HCT116 (cell line): ENCODE data around the gene GRAMD4. TPM values are rescaled to one million over a fixed set of nuclear protein-coding genes. Genes with fewer than 3 reads are reported as not detected.

Experiments
- ATAC-seq: fragments of 200-7000 bp; cut with Tn5 transposase; 2 replicates; pipeline ENCODE4 v1.9.1; 2020; ENCODE audit warnings: mild to moderate bottlenecking, moderate library complexity
- BruUV-seq: library from RNA; stranded (reverse); fragments of 400-500 nt; replicated peaks from 2 replicates; lab custom pipeline; 2021; lab: Mats Ljungman, UMichigan
- CTCF ChIA-PET: fragments of 300-600 bp; sonication (Branson Sonifier 250); formaldehyde crosslinking; loops from one replicate; lab custom pipeline; 2021; ENCODE audit warnings: antibody characterized with exemption; lab: Charles Lee
- POLR2A ChIA-PET: fragments of 300-600, 350-600 bp; sonication (Branson Sonifier 250); formaldehyde crosslinking; loops from one replicate; lab custom pipeline; 2021; ENCODE audit warnings: antibody characterized with exemption; lab: Charles Lee
- RAD21 ChIA-PET, 2 experiments: fragments of 300-600 bp; sonication (Branson Sonifier 250); formaldehyde crosslinking; loops; one replicate each; lab custom pipeline; 2023; ENCODE audit warnings: low total read pairs in 2 of 2; ENCODE audit not compliant: uncharacterized antibody in 2 of 2, unreplicated experiment in 2 of 2, low non-redundant PET in 1 of 2; lab: Charles Lee
- DNase-seq: peaks from one replicate; pipeline ENCODE4 v3.0.0-alpha.2; 2010; ENCODE audit warnings: low read depth, low spot score
- H2AFZ ChIP-seq: fragments of 200-600 bp; shearing (Covaris generic), sonication (generic); 2 replicates; pipeline ENCODE4 v1.6.1; 2017; ENCODE audit warnings: low read depth, mixed run types, mixed read lengths, antibody characterized with exemption, low read length; ENCODE audit not compliant: poor library complexity, severe bottlenecking
- H3K27ac ChIP-seq: 2 replicates; pipeline ENCODE4 v1.5.1; 2012; ENCODE audit warnings: low read depth, low read length
- H3K27me3 ChIP-seq: fragments of 200-600 bp; sonication (generic); 2 replicates; pipeline ENCODE4 v1.6.1; 2016; ENCODE audit warnings: mixed run types, low read length, mixed read lengths; ENCODE audit not compliant: insufficient read depth
- H3K36me3 ChIP-seq, 2 experiments: fragments of 200-500 bp in 1 of 2; fragments of 200-600 bp in 1 of 2; sonication (Bioruptor generic) in 1 of 2; sonication (generic) in 1 of 2; 2 replicates each; pipeline versions ENCODE4 v1.5.1 to v1.6.1; 2014 to 2016; ENCODE audit warnings: low read length in 2 of 2, inconsistent platforms in 1 of 2, mixed read lengths in 1 of 2, mixed run types in 1 of 2; ENCODE audit not compliant: insufficient read depth in 2 of 2, control insufficient read depth in 1 of 2
- H3K4me1 ChIP-seq, 2 experiments: fragments of 200-600 bp in 1 of 2; sonication (generic) in 1 of 2; 2 replicates each; pipeline versions ENCODE4 v1.5.1 to v1.6.1; 2012 to 2017; ENCODE audit warnings: low read length in 2 of 2, inconsistent platforms in 1 of 2, mild to moderate bottlenecking in 1 of 2, mixed read lengths in 1 of 2, mixed run types in 1 of 2, moderate library complexity in 1 of 2; ENCODE audit not compliant: insufficient read depth in 2 of 2, control insufficient read depth in 1 of 2
- H3K4me2 ChIP-seq: fragments of 200-600 bp; sonication (generic); 2 replicates; pipeline ENCODE4 v1.6.1; 2017; ENCODE audit warnings: mixed run types, low read length, mixed read lengths
- H3K4me3 ChIP-seq, 2 experiments: fragments of 200-600 bp in 1 of 2; sonication (generic) in 1 of 2; replicated peaks in 1 of 2; 2 replicates each; pipeline ENCODE4 v1.5.1; 2011 to 2016; ENCODE audit warnings: low read length in 2 of 2, control low read depth in 1 of 2, low read depth in 1 of 2, mild to moderate bottlenecking in 1 of 2, mixed read lengths in 1 of 2, mixed run types in 1 of 2
- H3K79me2 ChIP-seq: fragments of 200-600 bp; sonication (generic); 2 replicates; pipeline ENCODE4 v1.6.1; 2017; ENCODE audit warnings: mild to moderate bottlenecking, mixed run types, low read length, moderate library complexity, mixed read lengths; ENCODE audit not compliant: insufficient read depth
- H3K9ac ChIP-seq: fragments of 200-600 bp; sonication (generic); 2 replicates; pipeline ENCODE4 v1.6.1; 2016; ENCODE audit warnings: low read length, mixed read lengths
- H3K9me2 ChIP-seq: fragments of 200-600 bp; sonication (generic), shearing (Covaris generic); 2 replicates; pipeline ENCODE4 v1.6.1; 2017; ENCODE audit warnings: mixed run types, mild to moderate bottlenecking, moderate library complexity; ENCODE audit not compliant: insufficient read depth
- H3K9me3 ChIP-seq, 2 experiments: fragments of 200-500 bp in 1 of 2; fragments of 200-600 bp in 1 of 2; sonication (Bioruptor generic) in 1 of 2; sonication (generic) in 1 of 2; 2 replicates each; pipeline ENCODE4 v1.6.1; 2014 to 2017; ENCODE audit warnings: low read length in 2 of 2, mixed read lengths in 2 of 2, inconsistent platforms in 1 of 2, low read depth in 1 of 2, mild to moderate bottlenecking in 1 of 2, mixed run types in 1 of 2, moderate library complexity in 1 of 2; ENCODE audit not compliant: control insufficient read depth in 1 of 2, insufficient read depth in 1 of 2
- H4K20me1 ChIP-seq: fragments of 200-600 bp; sonication (generic), shearing (Covaris generic); 2 replicates; pipeline ENCODE4 v1.6.1; 2017; ENCODE audit warnings: mixed run types, mild to moderate bottlenecking, moderate library complexity; ENCODE audit not compliant: insufficient read depth
- ATF3 ChIP-seq: IDR thresholded peaks from 2 replicates; pipeline ENCODE4 v1.6.1; 2012
- CBX3 ChIP-seq: IDR thresholded peaks from 2 replicates; pipeline ENCODE4 v1.6.1; 2012; ENCODE audit warnings: low read depth
- CEBPB ChIP-seq: IDR thresholded peaks from 2 replicates; pipeline ENCODE4 v1.6.1; 2012; ENCODE audit warnings: low read depth
- EGR1 ChIP-seq: IDR thresholded peaks from 2 replicates; pipeline ENCODE4 v1.6.1; 2012; ENCODE audit warnings: low read depth
- FOSL1 ChIP-seq: IDR thresholded peaks from 2 replicates; pipeline ENCODE4 v1.6.1; 2012; ENCODE audit warnings: low read depth
- MAX ChIP-seq: IDR thresholded peaks from 2 replicates; pipeline ENCODE4 v1.6.1; 2012
- POLR2A ChIP-seq: IDR thresholded peaks from 2 replicates; pipeline ENCODE4 v1.7.0; 2011; ENCODE audit warnings: borderline replicate concordance; ENCODE audit not compliant: insufficient read depth, insufficient read length; ENCODE audit errors: extremely low read depth
- RAD21 ChIP-seq: IDR thresholded peaks from 2 replicates; pipeline ENCODE4 v1.6.1; 2012; ENCODE audit warnings: low read depth, mild to moderate bottlenecking
- REST ChIP-seq: IDR thresholded peaks from 2 replicates; pipeline ENCODE4 v1.6.1; 2012; ENCODE audit warnings: low read depth
- SP1 ChIP-seq: IDR thresholded peaks from 2 replicates; pipeline ENCODE4 v1.6.1; 2012; ENCODE audit warnings: low read depth
- SRF ChIP-seq: IDR thresholded peaks from 2 replicates; pipeline ENCODE4 v1.6.1; 2012; ENCODE audit warnings: low read depth
- YY1 ChIP-seq: IDR thresholded peaks from 2 replicates; pipeline ENCODE4 v1.6.1; 2011; ENCODE audit warnings: low read length, low read depth, moderate library complexity, mild to moderate bottlenecking; ENCODE audit not compliant: insufficient replicate concordance; ENCODE audit errors: extremely low read depth
- ZBTB33 ChIP-seq: IDR thresholded peaks from 2 replicates; pipeline ENCODE4 v1.6.1; 2011; ENCODE audit warnings: mild to moderate bottlenecking, low read length, moderate library complexity; ENCODE audit not compliant: insufficient replicate concordance; ENCODE audit errors: extremely low read depth
- intact Hi-C: fragments of 100-400 bp; cut with micrococcal nuclease; formaldehyde crosslinking; loops from 2 replicates; pipeline ENCODE4 v1.10.0; 2022
- total RNA-seq: library from RNA; stranded (reverse); gene quantifications from one replicate; pipeline ENCODE4 v1.2.1, GENCODE V29; 2021; ENCODE audit not compliant: unreplicated experiment

GRAMD4 gene
- total RNA-seq, 1 experiment from 2014 or later = 25.8 TPM

- no peak overlapping the region for H3K4me2 ChIP-seq
- no peaks in the 10 kb centered on the region for H3K79me2 ChIP-seq
- CTCF ChIA-PET = no interaction called here
- DNase-seq (no peak), ATAC-seq (no peak)
- H3K27ac ChIP-seq = no peak overlapping the region
- TF ChIP-seq CBX3 (peak; percentile 72; the same call in 1 of the 2 replicates), ATF3 (no peak)
- H3K9ac ChIP-seq = no peak overlapping the region
- no peaks in the 10 kb centered on the region for H3K9me2 ChIP-seq
- H3K4me1 ChIP-seq = peaks cover 23 to 24% of the 10 kb centered on the region in 2 experiments
- RAD21 ChIA-PET = no interaction called here
- BruUV-seq = no TSS peak
- H3K4me3 ChIP-seq = no peak overlapping the region
- POLR2A ChIA-PET = no interaction called here
- intact Hi-C loops = no loop called here
- H3K27me3 ChIP-seq = no peaks in the 10 kb centered on the region
- H4K20me1 ChIP-seq = no peaks in the 10 kb centered on the region
- H3K9me3 ChIP-seq = no peaks in the 10 kb centered on the region; a peak in 1 of 4 replicates
- H3K36me3 ChIP-seq = no peaks in the 10 kb centered on the region
- no peak overlapping the region for H2AFZ ChIP-seq
Measured at GRCh38 chr22:46571642-46572250, 48.4 kb upstream of the GRAMD4 start.

- DNase-seq = no peak
- Histone ChIP-seq H3K9ac (no peak overlapping the region), H3K9me3 (no peaks in the 10 kb centered on the region; a peak in 1 of 4 replicates), H3K4me3 (no peak overlapping the region), H4K20me1 (no peaks in the 10 kb centered on the region), H3K36me3 (no peaks in the 10 kb centered on the region), H3K79me2 (peaks cover 7% of the 10 kb centered on the region; the same call in 1 of the 2 replicates), H3K9me2 (no peaks in the 10 kb centered on the region), H3K4me1 (peaks cover 25 to 30% of the 10 kb centered on the region in 2 experiments), H2AFZ (no peak overlapping the region), H3K27ac (no peak overlapping the region), H3K27me3 (no peaks in the 10 kb centered on the region), H3K4me2 (no peak overlapping the region)
- no peak for ATAC-seq
- ChIA-PET RAD21 (no interaction called here), POLR2A (no interaction called here), CTCF (no interaction called here)
- intact Hi-C loops = no loop called here
- BruUV-seq = no TSS peak
- TF ChIP-seq RAD21 (no peak), REST (no peak), CEBPB (no peak), SRF (no peak), SP1 (no peak), YY1 (no peak), ZBTB33 (no peak), FOSL1 (no peak), POLR2A (no peak), EGR1 (no peak), MAX (no peak), CBX3 (no peak)
Measured at GRCh38 chr22:46572911-46573780, 47.0 kb upstream of the GRAMD4 start.
